ENCODE data around the gene CD300A.

GRCh38 chr17:74531231-74531761 lies 64.9 kb downstream of the CD300A start, which contains the start of gene CD300LB:
- TF ChIP-seq CTCF (IDR thresholded peaks at IDR 0.05; ENCODE audit: low read depth, low read length, poor library complexity, severe bottlenecking) (no peak), EZH2phosphoT487 (IDR thresholded peaks at IDR 0.05; ENCODE audit: borderline replicate concordance, low read length) (no peak)

Measured in DOHH2 (cell line).